Keratinocyte (primary cell): ENCODE data around the gene KLHDC7B. TPM values are rescaled to one million over a fixed set of nuclear protein-coding genes. Genes with fewer than 3 reads are reported as not detected.

Source experiments
- DNase-seq: peaks from one replicate; pipeline ENCODE4 v3.0.0-alpha.2; 2011; ENCODE audit warnings: low read depth, missing footprints, low spot score
- FAIRE-seq: peaks from 2 replicates; lab custom pipeline; 2011; peaks lifted over from hg19 to GRCh38; lab: Jason Lieb, UNC
- H2AFZ ChIP-seq: 2 replicates; pipeline ENCODE4 v1.6.0; 2012; ENCODE audit warnings: low read length, control low read depth, inconsistent platforms; ENCODE audit not compliant: control insufficient read depth
- H3K27ac ChIP-seq: 2 replicates; pipeline ENCODE4 v1.5.1; 2011; ENCODE audit warnings: low read length; ENCODE audit not compliant: control insufficient read depth, insufficient read depth
- H3K27me3 ChIP-seq: 3 replicates; pipeline ENCODE4 v1.6.0; 2011; ENCODE audit warnings: low read length; ENCODE audit not compliant: control insufficient read depth, insufficient read depth; ENCODE audit errors: extremely low read depth
- H3K36me3 ChIP-seq, 2 experiments: 2 replicates in 1 of 2; 3 replicates in 1 of 2; pipeline ENCODE4 v1.5.1; 2011; ENCODE audit warnings: low read length in 2 of 2, mild to moderate bottlenecking in 1 of 2; ENCODE audit not compliant: control insufficient read depth in 2 of 2, insufficient read depth in 2 of 2; ENCODE audit errors: extremely low read depth in 1 of 2
- H3K4me1 ChIP-seq: 3 replicates; pipeline ENCODE4 v1.5.1; 2011; ENCODE audit warnings: low read length; ENCODE audit not compliant: control insufficient read depth, insufficient read depth; ENCODE audit errors: extremely low read depth
- H3K4me2 ChIP-seq: 3 replicates; pipeline ENCODE4 v1.6.0; 2011; ENCODE audit warnings: low read depth, low read length; ENCODE audit not compliant: control insufficient read depth, insufficient read depth; ENCODE audit errors: extremely low read depth
- H3K4me3 ChIP-seq, 3 experiments: fragments of 200-600 bp in 1 of 3; sonication (generic) in 1 of 3; 2 replicates in 2 of 3; 3 replicates in 1 of 3; pipeline ENCODE4 v1.5.1; 2011 to 2016; ENCODE audit warnings: low read length in 3 of 3, mild to moderate bottlenecking in 3 of 3, control low read depth in 2 of 3, inconsistent platforms in 1 of 3, low read depth in 1 of 3, mixed read lengths in 1 of 3, mixed run types in 1 of 3, moderate library complexity in 1 of 3; ENCODE audit not compliant: control insufficient read depth in 2 of 3, insufficient read depth in 2 of 3; ENCODE audit errors: extremely low read depth in 1 of 3
- H3K79me2 ChIP-seq: 2 replicates; pipeline ENCODE4 v1.6.0; 2012; ENCODE audit warnings: low read length; ENCODE audit not compliant: control insufficient read depth, insufficient read depth
- H3K9ac ChIP-seq: 3 replicates; pipeline ENCODE4 v1.6.0; 2011; ENCODE audit warnings: low read length; ENCODE audit not compliant: control insufficient read depth, insufficient read depth; ENCODE audit errors: extremely low read depth
- H3K9me1 ChIP-seq: 3 replicates; pipeline ENCODE4 v1.6.0; 2011; ENCODE audit warnings: low read length; ENCODE audit not compliant: control insufficient read depth, insufficient read depth; ENCODE audit errors: extremely low read depth
- H3K9me3 ChIP-seq: 2 replicates; pipeline ENCODE4 v1.5.1; 2012; ENCODE audit warnings: low read depth, low read length; ENCODE audit not compliant: control insufficient read depth
- H4K20me1 ChIP-seq: 3 replicates; pipeline ENCODE4 v1.6.0; 2011; ENCODE audit warnings: low read length; ENCODE audit not compliant: control insufficient read depth, insufficient read depth; ENCODE audit errors: extremely low read depth
- CTCF ChIP-seq, 3 experiments: IDR thresholded peaks in 1 of 3; conservative IDR thresholded peaks in 1 of 3; optimal IDR thresholded peaks in 1 of 3; 2 replicates in 2 of 3; 3 replicates in 1 of 3; pipeline versions ENCODE3 to v1.5.1; 2011; ENCODE audit warnings: low read length in 3 of 3, mild to moderate bottlenecking in 3 of 3, moderate library complexity in 2 of 3, control low read depth in 1 of 3, inconsistent platforms in 1 of 3; ENCODE audit not compliant: insufficient read depth in 2 of 3; ENCODE audit errors: extremely low read depth in 1 of 3
- EZH2 ChIP-seq: IDR thresholded peaks from one replicate; pipeline ENCODE4 v1.6.1; 2012; ENCODE audit warnings: inconsistent platforms, mild to moderate bottlenecking, low read length, moderate library complexity
- dilution Hi-C: fragments of 300-500 bp; cut with MboI; formaldehyde crosslinking; loops from one replicate; pipeline ENCODE4 v1.7.0; 2020; ENCODE audit warnings: low sequenced_read_pairs; ENCODE audit not compliant: extremely low pct_ligation_motif_present
- polyA plus RNA-seq, 5 experiments: library from polyadenylated mRNA; depleted of rRNA in 3 of 5; stranded (reverse) in 3 of 5; stranded (forward) in 1 of 5; unstranded in 1 of 5; fragments of >200 nt; gene quantifications; 1 replicate in 1 of 5; 2 replicates in 3 of 5; 3 replicates in 1 of 5; pipeline versions ENCODE4 v1.2.1 to v1.2.3, GENCODE V29; 2011 to 2012; ENCODE audit warnings: missing spikeins in 2 of 5, low read depth in 1 of 5, low replicate concordance in 1 of 5

Gene KLHDC7B
- polyA plus RNA-seq, 1 donor (not counting 4 experiments of a cell fraction or from before 2014, with no cell fraction given) = 0.01 TPM

GRCh38 chr22:50502096-50502495, 43.6 kb upstream of the KLHDC7B start:
- no peak overlapping the region for H3K4me2 ChIP-seq
- H3K9me3 ChIP-seq = no peaks in the 10 kb centered on the region
- no peak overlapping the region for H2AFZ ChIP-seq
- peaks cover 11% of the 10 kb centered on the region for H3K79me2 ChIP-seq
- no peak overlapping the region for H3K4me3 ChIP-seq
- peaks cover 6 to 17% of the 10 kb centered on the region in 2 experiments for H3K36me3 ChIP-seq
- H3K4me1 ChIP-seq = peaks cover 12% of the 10 kb centered on the region
- H4K20me1 ChIP-seq = no peaks in the 10 kb centered on the region
- no peak overlapping the region for H3K9ac ChIP-seq
- DNase-seq = no peak
- TF ChIP-seq EZH2 (no peak), CTCF (optimal IDR thresholded peaks at IDR 0.05 in 1 of 3, IDR thresholded peaks at IDR 0.05 in 1 of 3, conservative IDR thresholded peaks at IDR 0.05 in 1 of 3; ENCODE audit: extremely low read depth in 1 of 3, insufficient read depth in 2 of 3, low read length in 3 of 3) (no peak)
- H3K27me3 ChIP-seq = no peaks in the 10 kb centered on the region
- no peak overlapping the region for H3K27ac ChIP-seq
- dilution Hi-C loops = no loop called here
- FAIRE-seq = no peak
- no peaks in the 10 kb centered on the region for H3K9me1 ChIP-seq

GRCh38 chr22:50502628-50503474, 42.8 kb upstream of the KLHDC7B start:
- FAIRE-seq = no peak
- no peak overlapping the region for H3K27ac ChIP-seq
- H3K27me3 ChIP-seq = no peaks in the 10 kb centered on the region
- peaks cover 13% of the 10 kb centered on the region for H3K79me2 ChIP-seq
- no peaks in the 10 kb centered on the region for H3K9me3 ChIP-seq
- no peaks in the 10 kb centered on the region for H3K9me1 ChIP-seq
- H3K9ac ChIP-seq = no peak overlapping the region
- no peak overlapping the region for H3K4me3 ChIP-seq
- no peak for TF ChIP-seq EZH2
- no peak for TF ChIP-seq CTCF (optimal IDR thresholded peaks at IDR 0.05 in 1 of 3, IDR thresholded peaks at IDR 0.05 in 1 of 3, conservative IDR thresholded peaks at IDR 0.05 in 1 of 3; ENCODE audit: extremely low read depth in 1 of 3, insufficient read depth in 2 of 3, low read length in 3 of 3)
- dilution Hi-C loops = no loop called here
- H3K4me2 ChIP-seq = no peak overlapping the region
- peaks cover 12% of the 10 kb centered on the region for H3K4me1 ChIP-seq
- H3K36me3 ChIP-seq = peaks cover 6 to 17% of the 10 kb centered on the region in 2 experiments
- DNase-seq = no peak
- no peaks in the 10 kb centered on the region for H4K20me1 ChIP-seq
- H2AFZ ChIP-seq = no peak overlapping the region
